Smooth muscle cell of the brain vasculature (primary cell): ENCODE measurements around the gene ONECUT1.

Experiments used
- DNase-seq: peaks from one replicate; pipeline ENCODE4 v3.0.0-alpha.2; 2012; ENCODE audit warnings: low read depth, low spot score

ONECUT1 gene

GRCh38 chr15:52733696-52734255 is 56.4 kb downstream of the ONECUT1 start:
- DNase-seq, result no peak

GRCh38 chr15:52733088-52733487 is 57.0 kb downstream of the ONECUT1 start:
- no peak for DNase-seq

GRCh38 chr15:52732551-52732950 is 57.6 kb downstream of the ONECUT1 start:
- DNase-seq, result no peak

GRCh38 chr15:52731732-52732470 is 58.2 kb downstream of the ONECUT1 start:
- DNase-seq, result no peak

GRCh38 chr15:52731004-52731403 is 59.1 kb downstream of the ONECUT1 start:
- no peak for DNase-seq

GRCh38 chr15:52730594-52730993 is 59.5 kb downstream of the ONECUT1 start:
- no peak for DNase-seq

- DNase-seq, result no peak
Measured at GRCh38 chr15:52730173-52730572, 60.0 kb downstream of the ONECUT1 start.

GRCh38 chr15:52728899-52729298 is 61.2 kb downstream of the ONECUT1 start:
- DNase-seq, result no peak

GRCh38 chr15:52727815-52728214 is 62.3 kb downstream of the ONECUT1 start:
- DNase-seq, result no peak

GRCh38 chr15:52726195-52726594 is 63.9 kb downstream of the ONECUT1 start:
- no peak for DNase-seq

GRCh38 chr15:52718551-52718950 is 71.6 kb downstream of the ONECUT1 start:
- no peak for DNase-seq

GRCh38 chr15:52717924-52718323 is 72.2 kb downstream of the ONECUT1 start:
- DNase-seq, result no peak

- DNase-seq, result no peak
Measured at GRCh38 chr15:52717481-52717880, 72.7 kb downstream of the ONECUT1 start.

- no peak for DNase-seq
Measured at GRCh38 chr15:52716536-52716935, 73.6 kb downstream of the ONECUT1 start.

GRCh38 chr15:52715411-52715810 is 74.7 kb downstream of the ONECUT1 start:
- no peak for DNase-seq

GRCh38 chr15:52714968-52715367 is 75.2 kb downstream of the ONECUT1 start:
- DNase-seq, result no peak

GRCh38 chr15:52710708-52711389 is 79.3 kb downstream of the ONECUT1 start:
- DNase-seq, result no peak

GRCh38 chr15:52710050-52710707 is 80.0 kb downstream of the ONECUT1 start:
- DNase-seq, result no peak

- DNase-seq, result no peak
Measured at GRCh38 chr15:52709187-52709981, 80.8 kb downstream of the ONECUT1 start.
